ENCODE measurements around the gene GALNT17.

GALNT17 gene

GRCh38 chr7:71409550-71410157, 277.7 kb downstream of the GALNT17 start:
- no peaks in the 10 kb centered on the region for H3K36me3 ChIP-seq (replicated peaks)
- TF ChIP-seq CTCF (IDR thresholded peaks at IDR 0.05; ENCODE audit: low read depth, low read length, missing control alignments) = no peak
- H3K27me3 ChIP-seq (replicated peaks) = no peaks in the 10 kb centered on the region
- H3K27ac ChIP-seq = no peak overlapping the region
- H3K4me3 ChIP-seq (ENCODE audit: low read depth, low read length) = no peak overlapping the region
- in situ Hi-C loops (cut with HindIII; ENCODE audit: low pct_ligation_motif_present, low sequenced_read_pairs) = no loop called here
- DNase-seq = no peak

GRCh38 chr7:71411475-71411874, 279.5 kb downstream of the GALNT17 start:
- no peaks in the 10 kb centered on the region for H3K36me3 ChIP-seq (replicated peaks)
- DNase-seq = no peak
- H3K27me3 ChIP-seq (replicated peaks) = no peaks in the 10 kb centered on the region
- no peak overlapping the region for H3K4me3 ChIP-seq (ENCODE audit: low read depth, low read length)
- H3K27ac ChIP-seq = no peak overlapping the region
- in situ Hi-C loops (cut with HindIII; ENCODE audit: low pct_ligation_motif_present, low sequenced_read_pairs) = no loop called here
- no peak for TF ChIP-seq CTCF (IDR thresholded peaks at IDR 0.05; ENCODE audit: low read depth, low read length, missing control alignments)

GRCh38 chr7:71414490-71414889, 282.5 kb downstream of the GALNT17 start:
- Histone ChIP-seq H3K36me3 (replicated peaks) (no peaks in the 10 kb centered on the region), H3K27me3 (replicated peaks) (no peaks in the 10 kb centered on the region), H3K4me3 (ENCODE audit: low read depth, low read length) (no peak overlapping the region), H3K27ac (no peak overlapping the region)
- no peak for DNase-seq
- no peak for TF ChIP-seq CTCF (IDR thresholded peaks at IDR 0.05; ENCODE audit: low read depth, low read length, missing control alignments)
- in situ Hi-C loops (cut with HindIII; ENCODE audit: low pct_ligation_motif_present, low sequenced_read_pairs) = no loop called here

- no peak for DNase-seq
- no peak for TF ChIP-seq CTCF (IDR thresholded peaks at IDR 0.05; ENCODE audit: low read depth, low read length, missing control alignments)
- Histone ChIP-seq H3K4me3 (ENCODE audit: low read depth, low read length) (no peak overlapping the region), H3K36me3 (replicated peaks) (no peaks in the 10 kb centered on the region), H3K27me3 (replicated peaks) (no peaks in the 10 kb centered on the region), H3K27ac (no peak overlapping the region)
- in situ Hi-C loops (cut with HindIII; ENCODE audit: low pct_ligation_motif_present, low sequenced_read_pairs) = no loop called here
Measured at GRCh38 chr7:71419546-71420337, 287.8 kb downstream of the GALNT17 start.

GRCh38 chr7:71422104-71422503, 290.2 kb downstream of the GALNT17 start:
- Histone ChIP-seq H3K4me3 (ENCODE audit: low read depth, low read length) (no peak overlapping the region), H3K27me3 (replicated peaks) (no peaks in the 10 kb centered on the region), H3K36me3 (replicated peaks) (no peaks in the 10 kb centered on the region), H3K27ac (no peak overlapping the region)
- DNase-seq = no peak
- TF ChIP-seq CTCF (IDR thresholded peaks at IDR 0.05; ENCODE audit: low read depth, low read length, missing control alignments) = no peak
- in situ Hi-C loops (cut with HindIII; ENCODE audit: low pct_ligation_motif_present, low sequenced_read_pairs) = no loop called here
